Activated CD4-positive, alpha-beta T cell treated with anti-CD3 and anti-CD28 coated beads, Interleukin-2, amount 50 U/mL, for 4 hours (primary cell): Measurements from ENCODE around the gene CYB5A.

Source experiments
- DNase-seq, 2 experiments: peaks; one replicate each; pipeline ENCODE4 v3.0.0-alpha.2; 2020

CYB5A gene

DNA sequence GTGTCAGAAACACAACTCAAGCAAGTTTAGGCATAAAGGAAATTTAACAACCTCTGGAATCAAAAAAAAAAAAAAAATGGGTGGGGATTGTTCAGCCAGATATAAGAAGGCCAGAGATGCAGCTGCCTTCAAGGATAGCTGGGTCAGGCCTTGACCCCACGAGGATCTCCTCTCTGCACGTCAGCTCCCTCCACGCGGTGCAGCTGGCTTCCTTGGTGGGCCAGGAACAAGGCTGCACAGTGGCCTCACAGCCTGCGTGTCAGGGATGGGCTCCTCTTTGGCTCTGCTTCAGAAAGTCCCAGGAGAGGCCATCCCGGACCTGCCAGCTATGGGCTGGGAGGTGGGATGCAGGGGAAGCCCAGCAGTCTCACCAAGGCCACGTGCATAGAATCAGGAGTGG is 88.0 kb downstream of the CYB5A start:
- DNase-seq: no peak
